ENCODE data around the gene PRKG1. TPM values are rescaled to one million over a fixed set of nuclear protein-coding genes. Genes with fewer than 3 reads are reported as not detected.

The PRKG1 gene
- total and polyA plus RNA-seq, 2 of the 8 experiments (the other 6 are each of a cell fraction or from before 2014, with no cell fraction given): 4.2 to 15.2 TPM

DNA sequence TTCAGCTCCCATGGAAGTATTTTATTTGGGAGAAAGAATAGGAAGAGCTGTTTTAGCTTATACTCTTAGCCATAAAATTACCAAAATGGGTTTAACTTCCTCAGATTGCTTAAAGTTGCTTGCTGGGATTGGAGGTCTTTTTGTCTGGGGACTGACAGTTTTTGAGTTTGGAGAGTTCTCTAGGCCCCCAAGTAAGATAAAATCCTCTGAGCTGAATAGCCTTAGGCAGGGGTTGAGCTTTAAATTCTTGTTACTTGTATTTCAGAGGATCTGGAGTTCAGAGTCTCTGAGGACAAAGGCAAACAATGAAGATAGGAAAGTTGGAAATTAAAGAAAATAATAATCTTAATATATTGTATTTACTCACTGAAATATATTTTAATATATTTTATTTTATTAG, 945.4 kb downstream of the PRKG1 start (continued):
- TF ChIP-seq KDM1A (IDR thresholded peaks at IDR 0.05; ENCODE audit: borderline replicate concordance, low read length): no peak
- TF ChIP-seq TCF12 (IDR thresholded peaks at IDR 0.05; ENCODE audit: low read depth, low read length): no peak

Data from H1 (cell line).